Duodenal mucosa (tissue), 2 donors: ENCODE data around the gene OR6A2.

ENCODE experiments used
- H3K27ac ChIP-seq: one replicate; pipeline ENCODE4 v1.7.0; 2013; ENCODE audit warnings: low read depth, low read length
- H3K27me3 ChIP-seq, 2 donors: one replicate each; pipeline ENCODE4 v1.7.0; 2013; ENCODE audit warnings: low read length in 2 of 2, control low read depth in 1 of 2; ENCODE audit not compliant: insufficient read depth in 2 of 2, control insufficient read depth in 1 of 2
- H3K36me3 ChIP-seq, 2 donors: one replicate each; pipeline ENCODE4 v1.7.0; 2013; ENCODE audit warnings: low read length in 2 of 2, control low read depth in 1 of 2; ENCODE audit not compliant: insufficient read depth in 2 of 2, control insufficient read depth in 1 of 2
- H3K4me1 ChIP-seq, 2 donors: one replicate each; pipeline ENCODE4 v1.7.0; 2013; ENCODE audit warnings: low read length in 2 of 2, control low read depth in 1 of 2; ENCODE audit not compliant: insufficient read depth in 2 of 2, control insufficient read depth in 1 of 2
- H3K4me3 ChIP-seq, 2 donors: one replicate each; pipeline ENCODE4 v1.7.0; 2013; ENCODE audit warnings: low read length in 2 of 2, low read depth in 1 of 2
- H3K9ac ChIP-seq, 2 donors: one replicate each; pipeline ENCODE4 v1.7.0; 2013; ENCODE audit warnings: low read length in 2 of 2, low read depth in 1 of 2
- H3K9me3 ChIP-seq, 2 donors: one replicate each; pipeline ENCODE4 v1.7.0; 2013; ENCODE audit warnings: low read length in 2 of 2, control low read depth in 1 of 2; ENCODE audit not compliant: control insufficient read depth in 1 of 2

The OR6A2 gene

GRCh38 chr11:6771926-6772893 is 27.3 kb downstream of the OR6A2 start, which contains the start of gene OR2AG2:
OR2AG2 (minus strand) TSS chr11:6771976; CDS start chr11:6768957, 3,019 bp downstream.
- Histone ChIP-seq H3K36me3 (no peaks in the 10 kb centered on the region), H3K27ac (no peak within 1 kb of the TSS)

GRCh38 chr11:6757373-6757967 is 42.0 kb downstream of the OR6A2 start:
- Histone ChIP-seq H3K36me3 (no peaks in the 10 kb centered on the region), H3K27me3 (no peaks in the 10 kb centered on the region), H3K9me3 (no peaks in the 10 kb centered on the region)

More at GRCh38 chr11:6771926-6772893, 27.3 kb downstream of the OR6A2 start, which contains the start of gene OR2AG2:
- Histone ChIP-seq H3K9ac (no peak within 1 kb of the TSS), H3K27me3 (no peaks in the 10 kb centered on the region), H3K4me3 (no peak within 1 kb of the TSS), H3K9me3 (no peaks in the 10 kb centered on the region), H3K4me1 (no peaks in the 10 kb centered on the region)

GRCh38 chr11:6755953-6756347 is 43.5 kb downstream of the OR6A2 start:
- Histone ChIP-seq H3K9me3 (no peaks in the 10 kb centered on the region), H3K27ac (no peak overlapping the region), H3K27me3 (no peaks in the 10 kb centered on the region), H3K36me3 (no peaks in the 10 kb centered on the region), H3K4me1 (peaks cover 0 to 4% of the 10 kb centered on the region in 2 donors), H3K4me3 (no peak overlapping the region), H3K9ac (no peak overlapping the region)

More at GRCh38 chr11:6757373-6757967, 42.0 kb downstream of the OR6A2 start:
- Histone ChIP-seq H3K27ac (no peak overlapping the region), H3K4me3 (no peak overlapping the region), H3K4me1 (peaks cover 0 to 4% of the 10 kb centered on the region in 2 donors), H3K9ac (no peak overlapping the region)

GRCh38 chr11:6755303-6755952 is 44.1 kb downstream of the OR6A2 start:
- H3K27ac ChIP-seq = no peak overlapping the region
- H3K9ac ChIP-seq = no peak overlapping the region
- H3K4me1 ChIP-seq = peaks cover 0 to 4% of the 10 kb centered on the region in 2 donors
- H3K4me3 ChIP-seq = no peak overlapping the region
- H3K27me3 ChIP-seq = no peaks in the 10 kb centered on the region
- H3K9me3 ChIP-seq = no peaks in the 10 kb centered on the region
- H3K36me3 ChIP-seq = no peaks in the 10 kb centered on the region

GRCh38 chr11:6747097-6747668 is 52.3 kb downstream of the OR6A2 start:
- Histone ChIP-seq H3K27ac (peak overlapping the region; percentile 80), H3K27me3 (no peaks in the 10 kb centered on the region), H3K9ac (peak overlapping the region in 1 of 2 donors; percentile 28), H3K36me3 (no peaks in the 10 kb centered on the region), H3K4me3 (peak overlapping the region in 1 of 2 donors; percentile 60), H3K4me1 (peaks cover 4 to 16% of the 10 kb centered on the region in 2 donors), H3K9me3 (no peaks in the 10 kb centered on the region)

GRCh38 chr11:6746626-6747025 is 52.9 kb downstream of the OR6A2 start:
- Histone ChIP-seq H3K4me3 (peak overlapping the region; percentile 60 to 69), H3K4me1 (peaks cover 4 to 16% of the 10 kb centered on the region in 2 donors), H3K9ac (peak overlapping the region; percentile 28 to 76), H3K27me3 (no peaks in the 10 kb centered on the region), H3K27ac (peak overlapping the region; percentile 80), H3K36me3 (no peaks in the 10 kb centered on the region), H3K9me3 (no peaks in the 10 kb centered on the region)

- Histone ChIP-seq H3K4me1 (peaks cover 4 to 16% of the 10 kb centered on the region in 2 donors), H3K36me3 (no peaks in the 10 kb centered on the region), H3K9me3 (no peaks in the 10 kb centered on the region), H3K9ac (peak overlapping the region; percentile 28 to 76), H3K4me3 (peak overlapping the region; percentile 60 to 69), H3K27ac (peak overlapping the region; percentile 80), H3K27me3 (no peaks in the 10 kb centered on the region)
Observed at GRCh38 chr11:6746086-6746618, 53.3 kb downstream of the OR6A2 start.

GRCh38 chr11:6745465-6746015 is 53.9 kb downstream of the OR6A2 start:
- no peaks in the 10 kb centered on the region for H3K9me3 ChIP-seq
- peak overlapping the region; percentile 60 to 69 for H3K4me3 ChIP-seq
- H3K9ac ChIP-seq = peak overlapping the region; percentile 50 to 76

GRCh38 chr11:6745018-6745417 is 54.5 kb downstream of the OR6A2 start:
- Histone ChIP-seq H3K9me3 (no peaks in the 10 kb centered on the region), H3K27ac (peak overlapping the region; percentile 80), H3K36me3 (no peaks in the 10 kb centered on the region), H3K4me1 (peaks cover 4 to 16% of the 10 kb centered on the region in 2 donors), H3K27me3 (no peaks in the 10 kb centered on the region), H3K4me3 (peak overlapping the region; percentile 60 to 69), H3K9ac (peak overlapping the region; percentile 36 to 50)

More at GRCh38 chr11:6745465-6746015, 53.9 kb downstream of the OR6A2 start:
- Histone ChIP-seq H3K27ac (peak overlapping the region; percentile 80), H3K27me3 (no peaks in the 10 kb centered on the region), H3K36me3 (no peaks in the 10 kb centered on the region), H3K4me1 (peaks cover 4 to 16% of the 10 kb centered on the region in 2 donors)
